ENCODE data around the gene FZD2.

The FZD2 gene

GRCh38 chr17:44598932-44599297 lies 41.6 kb downstream of the FZD2 start:
- FAIRE-seq (no peak), DNase-seq (ENCODE audit: insufficient read length, low spot score) (no peak)
- TF ChIP-seq CTCF (IDR thresholded peaks at IDR 0.05; ENCODE audit: insufficient read depth, missing control alignments) = no peak

GRCh38 chr17:44599298-44600175 lies 42.3 kb downstream of the FZD2 start:
- FAIRE-seq (no peak), DNase-seq (ENCODE audit: insufficient read length, low spot score) (no peak)
- no peak for TF ChIP-seq CTCF (IDR thresholded peaks at IDR 0.05; ENCODE audit: insufficient read depth, missing control alignments)

GRCh38 chr17:44601539-44601938 lies 44.3 kb downstream of the FZD2 start:
- FAIRE-seq = no peak
- no peak for DNase-seq (ENCODE audit: insufficient read length, low spot score)
- no peak for TF ChIP-seq CTCF (IDR thresholded peaks at IDR 0.05; ENCODE audit: insufficient read depth, missing control alignments)

DNA sequence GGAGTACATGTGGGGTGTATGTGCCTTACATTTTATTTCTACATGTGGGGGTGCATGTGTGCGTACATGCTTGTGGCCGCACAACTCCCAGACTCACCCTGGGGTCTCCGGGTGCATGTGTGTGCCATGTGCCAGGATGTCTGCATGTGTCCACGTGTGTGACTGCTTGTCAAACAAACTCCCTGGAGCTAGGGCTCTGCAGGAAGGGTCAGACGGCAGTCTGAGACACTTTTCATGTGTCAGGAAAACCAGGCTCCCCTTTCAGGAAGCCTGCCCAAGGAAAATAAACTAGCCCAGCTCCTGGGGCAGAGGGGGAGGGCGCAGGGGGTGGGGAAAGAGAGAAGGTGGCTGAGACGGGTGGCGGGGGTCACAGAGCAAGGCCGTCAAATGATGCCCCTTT lies 44.7 kb downstream of the FZD2 start:
- no peak for TF ChIP-seq CTCF (IDR thresholded peaks at IDR 0.05; ENCODE audit: insufficient read depth, missing control alignments)
- no peak for DNase-seq (ENCODE audit: insufficient read length, low spot score)
- no peak for FAIRE-seq

DNA sequence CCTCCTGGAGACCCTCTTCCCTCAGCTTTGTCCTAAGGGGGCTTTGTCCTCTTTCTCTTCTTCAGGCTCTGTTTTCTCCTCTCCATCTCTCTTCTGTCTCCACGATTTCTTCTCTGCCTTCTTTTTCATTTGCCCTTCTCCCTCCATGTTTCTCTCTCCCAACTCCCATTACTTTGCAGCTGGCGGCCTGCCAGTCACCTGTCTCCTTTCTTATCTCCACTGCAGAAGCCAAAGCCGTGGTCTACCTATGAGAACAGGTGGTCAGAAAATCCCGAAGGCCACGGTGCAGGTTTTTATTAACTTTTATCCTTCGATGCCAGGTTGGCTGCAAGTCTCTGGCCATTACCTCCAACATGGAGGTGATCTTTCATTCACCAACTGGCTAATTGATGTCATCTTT lies 45.1 kb downstream of the FZD2 start:
- FAIRE-seq (no peak), DNase-seq (ENCODE audit: insufficient read length, low spot score) (no peak)
- TF ChIP-seq CTCF (IDR thresholded peaks at IDR 0.05; ENCODE audit: insufficient read depth, missing control alignments) = no peak

GRCh38 chr17:44602970-44603369 lies 45.7 kb downstream of the FZD2 start:
- no peak for TF ChIP-seq CTCF (IDR thresholded peaks at IDR 0.05; ENCODE audit: insufficient read depth, missing control alignments)
- FAIRE-seq (no peak), DNase-seq (ENCODE audit: insufficient read length, low spot score) (no peak)

DNA sequence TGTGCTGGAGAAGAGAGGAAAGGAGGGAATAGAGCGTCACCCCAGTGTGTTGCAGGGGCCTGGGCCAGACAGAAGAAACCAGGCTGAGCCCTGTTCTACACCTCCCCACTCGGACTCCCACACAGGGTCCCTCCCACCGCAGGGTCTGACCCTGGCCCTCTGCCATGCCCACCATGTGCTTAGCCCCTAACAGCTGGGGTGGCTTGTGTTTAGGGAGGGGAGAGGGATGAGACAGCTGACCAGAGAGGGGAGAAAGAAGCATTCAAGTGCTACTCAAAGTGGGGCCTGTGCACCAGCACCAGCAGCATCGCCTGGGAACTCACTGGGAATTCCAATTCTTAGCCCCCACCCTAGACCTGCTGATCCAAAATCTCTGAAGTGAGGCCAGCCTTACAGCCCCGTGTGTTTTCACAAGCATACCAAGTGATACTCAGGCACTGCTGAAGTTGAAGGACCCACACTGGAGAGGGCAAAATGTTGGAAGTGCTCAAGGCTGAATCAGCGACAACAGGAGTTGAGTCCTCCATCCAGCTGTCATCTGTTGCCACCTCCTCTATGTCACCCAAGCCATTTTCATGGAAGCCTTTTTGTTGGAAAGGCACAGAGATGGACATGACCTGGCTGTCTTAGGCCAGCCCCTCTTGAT lies 47.0 kb downstream of the FZD2 start:
- DNase-seq (ENCODE audit: insufficient read length, low spot score) (no peak), FAIRE-seq (no peak)
- no peak for TF ChIP-seq CTCF (IDR thresholded peaks at IDR 0.05; ENCODE audit: insufficient read depth, missing control alignments)

Measured in D721Med (cell line).